Umbilical cord (tissue), 1 donor: ENCODE data around the gene APEX1. TPM values are rescaled to one million over a fixed set of nuclear protein-coding genes. Genes with fewer than 3 reads are reported as not detected.

ENCODE experiments used
- total RNA-seq: library from RNA; depleted of rRNA; stranded (reverse); fragments of >200 nt; gene quantifications from one replicate; pipeline ENCODE4 v1.2.3, GENCODE V29; 2014; ENCODE audit warnings: low replicate concordance; ENCODE audit not compliant: insufficient read depth

Gene APEX1
- total RNA-seq, 1 donor from 2014 or later, result 25.5 TPM

Other genes with a start within 250 kb of the APEX1 start
- gene OR11H6, start 231.5 kb upstream of the APEX1 start, total RNA-seq, result 1.2 TPM
- gene OR11H7, start 226.2 kb upstream of the APEX1 start, total RNA-seq, result not detected
- gene OR11H4, start 215.9 kb upstream of the APEX1 start, total RNA-seq, result 0.96 TPM
- gene TTC5, start 149.3 kb upstream of the APEX1 start, total RNA-seq, result 28.4 TPM
- gene CCNB1IP1, start 121.9 kb upstream of the APEX1 start, total RNA-seq, result 67.4 TPM
- 11.3 TPM for gene PARP2, start 111.6 kb upstream of the APEX1 start, total RNA-seq
- 13.2 TPM for gene TEP1, start 41.7 kb upstream of the APEX1 start, total RNA-seq
- 6.3 TPM for gene KLHL33, start 19.1 kb upstream of the APEX1 start, total RNA-seq
- gene OSGEP, start 414 bp upstream of the APEX1 start, total RNA-seq, result 59.0 TPM
- 6.5 TPM for gene PIP4P1, start 6.2 kb downstream of the APEX1 start, total RNA-seq
- gene PNP, start 14.2 kb downstream of the APEX1 start, total RNA-seq, result 13.7 TPM
- 4.8 TPM for gene RNASE10, start 50.3 kb downstream of the APEX1 start, total RNA-seq
- gene RNASE9, start 105.8 kb downstream of the APEX1 start, total RNA-seq, result 9.6 TPM
- 1.2 TPM for gene RNASE11, start 132.8 kb downstream of the APEX1 start, total RNA-seq
- gene RNASE12, start 136.2 kb downstream of the APEX1 start, total RNA-seq, result 5.8 TPM
- gene OR6S1, start 186.5 kb downstream of the APEX1 start, total RNA-seq, result 1.4 TPM
- 96.5 TPM for gene RNASE4, start 229.3 kb downstream of the APEX1 start, total RNA-seq
- gene ANG, start 233.5 kb downstream of the APEX1 start, total RNA-seq, result 11.8 TPM